ENCODE results near the gene INPP5B. TPM values are rescaled to one million over a fixed set of nuclear protein-coding genes. Genes with fewer than 3 reads are reported as not detected.

The INPP5B gene
- total RNA-seq, 4 donors from 2014 or later: 6.2 to 20.4 (median 13.7) TPM

Small RNA genes lying within 50 kb of the gene (small RNA-seq; reads per million reads assigned to genes)
- 0 reads per million in 4 donors for gene RF00017
- 0 reads per million in 4 donors for gene RF00092
- 0 reads per million in 4 donors for gene RNU6-510P
- 0 reads per million in 4 donors for gene RNU6-584P

Other genes starting within 250 kb of the INPP5B start
- under 1 TPM in 3 of 4 donors, not detected in 1; 0.19 to 0.49 (median 0.31) TPM for gene EPHA10, start 181.9 kb downstream of the INPP5B start, total RNA-seq
- gene MANEAL, start 153.2 kb downstream of the INPP5B start, total RNA-seq: 1 to 10 TPM; 2.3 to 5.0 (median 3.7) TPM
- 10 to 100 TPM; 40.9 to 60.2 (median 52.1) TPM for gene C1orf122, start 139.3 kb downstream of the INPP5B start, total RNA-seq
- gene YRDC, start 138.8 kb downstream of the INPP5B start, total RNA-seq: 10 to 100 TPM; 19.9 to 26.0 (median 21.1) TPM
- 10 to 100 TPM in 2 of 4 donors, 1 to 10 TPM in 2; 6.3 to 13.4 (median 9.9) TPM for gene MTF1, start 87.5 kb downstream of the INPP5B start, total RNA-seq
- 10 to 100 TPM; 33.9 to 49.7 (median 44.4) TPM for gene SF3A3, start 43.0 kb upstream of the INPP5B start, total RNA-seq
- 10 to 100 TPM in 3 of 4 donors, 1 to 10 TPM in 1; 6.2 to 18.7 (median 12.4) TPM for gene FHL3, start 58.5 kb upstream of the INPP5B start, total RNA-seq
- 10 to 100 TPM; 38.5 to 71.5 (median 54.5) TPM for gene UTP11, start 65.7 kb upstream of the INPP5B start, total RNA-seq
- 1 to 10 TPM; 2.1 to 4.5 (median 2.8) TPM for gene POU3F1, start 99.7 kb upstream of the INPP5B start, total RNA-seq